Vagina (tissue), 2 donors: ENCODE data around the gene LPP.

ENCODE experiments used
- CTCF ChIP-seq, 3 experiments: fragments of 450-650 bp in 2 of 3; fragments of 200-600 bp in 1 of 3; sonication (generic) in 1 of 3; IDR thresholded peaks; one replicate each; pipeline ENCODE4 v1.5.1; 2017 to 2019; ENCODE audit warnings: antibody characterized with exemption in 3 of 3, mild to moderate bottlenecking in 2 of 3, moderate library complexity in 2 of 3
- POLR2A ChIP-seq, 2 donors: fragments of 450-650 bp; IDR thresholded peaks; one replicate each; pipeline ENCODE4 v1.6.1; 2017; ENCODE audit warnings: antibody characterized with exemption in 2 of 2, mild to moderate bottlenecking in 2 of 2, moderate library complexity in 2 of 2
- POLR2AphosphoS5 ChIP-seq, 2 donors: sonication (generic); formaldehyde crosslinking; IDR thresholded peaks; one replicate each; pipeline ENCODE4 v1.9.0; 2017; ENCODE audit warnings: antibody characterized with exemption in 2 of 2, mild to moderate bottlenecking in 2 of 2, low read depth in 1 of 2; ENCODE audit not compliant: insufficient read depth in 1 of 2

GRCh38 chr3:188830893-188831292 lies 676.9 kb downstream of the LPP start:
- no peak for TF ChIP-seq CTCF (IDR thresholded peaks at IDR 0.05)
- no peak for TF ChIP-seq POLR2AphosphoS5 (IDR thresholded peaks at IDR 0.05; ENCODE audit: insufficient read depth in 1 of 2, low read depth in 1 of 2)
- no peak for TF ChIP-seq POLR2A (IDR thresholded peaks at IDR 0.05)
